H9 (cell line): Measurements from ENCODE around the gene SAMD8. TPM values are rescaled to one million over a fixed set of nuclear protein-coding genes. Genes with fewer than 3 reads are reported as not detected.

ENCODE experiments used
- DNase-seq: peaks from one replicate; pipeline ENCODE4 v3.0.0-alpha.2; 2017
- H2AFZ ChIP-seq: one replicate; pipeline ENCODE4 v1.6.1; 2013; ENCODE audit warnings: mild to moderate bottlenecking, low read length, control low read depth, moderate library complexity
- H2AK5ac ChIP-seq: 2 replicates; pipeline ENCODE4 v1.6.1; 2013; ENCODE audit warnings: low read length, control low read depth, mixed read lengths; ENCODE audit not compliant: insufficient read length
- H2BK120ac ChIP-seq: one replicate; pipeline ENCODE4 v1.6.1; 2013; ENCODE audit warnings: low read depth, mild to moderate bottlenecking, low read length, control low read depth, inconsistent platforms; ENCODE audit not compliant: poor library complexity, severe bottlenecking
- H2BK12ac ChIP-seq: 2 replicates; pipeline ENCODE4 v1.6.1; 2013; ENCODE audit warnings: low read length, control low read depth, mixed read lengths, low read depth; ENCODE audit not compliant: insufficient read length
- H2BK15ac ChIP-seq: 2 replicates; pipeline ENCODE4 v1.6.1; 2013; ENCODE audit warnings: low read depth, low read length, control low read depth
- H2BK20ac ChIP-seq: one replicate; pipeline ENCODE4 v1.6.1; 2013; ENCODE audit warnings: low read depth, mild to moderate bottlenecking, low read length, control low read depth, inconsistent platforms; ENCODE audit not compliant: poor library complexity, severe bottlenecking
- H2BK5ac ChIP-seq: 2 replicates; pipeline ENCODE4 v1.6.1; 2013; ENCODE audit warnings: low read length, control low read depth, mixed read lengths; ENCODE audit not compliant: insufficient read length
- H3K14ac ChIP-seq: 2 replicates; pipeline ENCODE4 v1.6.1; 2013; ENCODE audit warnings: low read length, control low read depth; ENCODE audit not compliant: insufficient read depth
- H3K18ac ChIP-seq: 2 replicates; pipeline ENCODE4 v1.6.1; 2013; ENCODE audit warnings: low read depth, mild to moderate bottlenecking, mixed read lengths, low read length, control low read depth; ENCODE audit not compliant: insufficient read length
- H3K23ac ChIP-seq: 2 replicates; pipeline ENCODE4 v1.6.1; 2013; ENCODE audit warnings: low read length, control low read depth, mixed read lengths, low read depth; ENCODE audit not compliant: insufficient read length
- H3K23me2 ChIP-seq: 2 replicates; pipeline ENCODE4 v1.6.1; 2013; ENCODE audit warnings: low read depth, mild to moderate bottlenecking, mixed read lengths, low read length, control low read depth; ENCODE audit not compliant: insufficient read length, poor library complexity, severe bottlenecking
- H3K27ac ChIP-seq: 2 replicates; pipeline ENCODE4 v1.5.1; 2013; ENCODE audit warnings: low read length, control low read depth, mixed read lengths, low read depth; ENCODE audit not compliant: insufficient read length
- H3K27me3 ChIP-seq: 2 replicates; pipeline ENCODE4 v1.6.1; 2013; ENCODE audit warnings: low read length, control low read depth, inconsistent platforms; ENCODE audit not compliant: insufficient read depth
- H3K4ac ChIP-seq: 2 replicates; pipeline ENCODE4 v1.6.1; 2013; ENCODE audit warnings: low read depth, mild to moderate bottlenecking, control low read depth, inconsistent platforms, low read length, moderate library complexity
- H3K4me1 ChIP-seq: 2 replicates; pipeline ENCODE4 v1.6.1; 2013; ENCODE audit warnings: low read length, control low read depth, inconsistent platforms; ENCODE audit not compliant: insufficient read depth
- H3K4me2 ChIP-seq: 2 replicates; pipeline ENCODE4 v1.6.1; 2013; ENCODE audit warnings: low read length, control low read depth, mixed read lengths; ENCODE audit not compliant: insufficient read length, insufficient read depth
- H3K56ac ChIP-seq: 2 replicates; pipeline ENCODE4 v1.6.1; 2013; ENCODE audit warnings: low read depth, mild to moderate bottlenecking, mixed read lengths, low read length, control low read depth; ENCODE audit not compliant: insufficient read length
- H3K79me1 ChIP-seq: 2 replicates; pipeline ENCODE4 v1.6.1; 2013; ENCODE audit warnings: low read depth, mild to moderate bottlenecking, moderate library complexity, low read length, control low read depth, inconsistent platforms; ENCODE audit not compliant: insufficient read depth, poor library complexity, severe bottlenecking
- H3K79me2 ChIP-seq: 2 replicates; pipeline ENCODE4 v1.6.1; 2013; ENCODE audit warnings: low read length, control low read depth, inconsistent platforms; ENCODE audit not compliant: insufficient read depth
- H3K9ac ChIP-seq: 2 replicates; pipeline ENCODE4 v1.6.1; 2013; ENCODE audit warnings: low read length, control low read depth, mixed read lengths; ENCODE audit not compliant: insufficient read length; ENCODE audit errors: extremely low read depth
- H3K9me3 ChIP-seq: one replicate; pipeline ENCODE4 v1.6.1; 2013; ENCODE audit warnings: low read depth, low read length, inconsistent platforms; ENCODE audit not compliant: control insufficient read depth
- H3T11ph ChIP-seq: one replicate; pipeline ENCODE4 v1.6.1; 2013; ENCODE audit warnings: mild to moderate bottlenecking, low read length, control low read depth, inconsistent platforms
- H4K20me1 ChIP-seq: one replicate; pipeline ENCODE4 v1.6.1; 2013; ENCODE audit not compliant: control insufficient read depth, insufficient read length, insufficient read depth
- H4K5ac ChIP-seq: 2 replicates; pipeline ENCODE4 v1.6.1; 2013; ENCODE audit warnings: low read depth, mild to moderate bottlenecking, mixed read lengths, low read length, control low read depth; ENCODE audit not compliant: insufficient read length
- H4K8ac ChIP-seq: replicated peaks from 2 replicates; pipeline ENCODE4 v1.6.1; 2013; ENCODE audit warnings: low read length, control low read depth, mixed read lengths, low read depth; ENCODE audit not compliant: insufficient read length
- H4K91ac ChIP-seq: 2 replicates; pipeline ENCODE4 v1.6.1; 2013; ENCODE audit warnings: low read depth, mild to moderate bottlenecking, moderate library complexity, mixed read lengths, low read length, control low read depth; ENCODE audit not compliant: insufficient read length
- H3K27ac Mint-ChIP-seq, 3 experiments: 2 replicates in 2 of 3; 3 replicates in 1 of 3; pipeline ENCODE4 v1.8.0; 2020 to 2021; ENCODE audit warnings: mixed read lengths in 3 of 3, mild to moderate bottlenecking in 1 of 3, moderate library complexity in 1 of 3
- H3K27me3 Mint-ChIP-seq: 2 replicates; pipeline ENCODE4 v1.8.0; 2021; ENCODE audit warnings: low read depth, mild to moderate bottlenecking, moderate library complexity, mixed read lengths
- H3K36me3 Mint-ChIP-seq, 3 experiments: 2 replicates in 2 of 3; 3 replicates in 1 of 3; pipeline ENCODE4 v1.8.0; 2020 to 2021; ENCODE audit warnings: low read depth in 3 of 3, mixed read lengths in 3 of 3; ENCODE audit not compliant: insufficient read depth in 1 of 3
- H3K4me1 Mint-ChIP-seq, 2 experiments: 2 replicates each; pipeline ENCODE4 v1.8.0; 2020; ENCODE audit warnings: mixed read lengths in 2 of 2
- H3K4me3 Mint-ChIP-seq, 2 experiments: 2 replicates in 1 of 2; 3 replicates in 1 of 2; pipeline ENCODE4 v1.8.0; 2020 to 2021; ENCODE audit warnings: mild to moderate bottlenecking in 2 of 2, mixed read lengths in 2 of 2, moderate library complexity in 1 of 2
- H3K9me3 Mint-ChIP-seq, 2 experiments: 2 replicates in 1 of 2; 3 replicates in 1 of 2; pipeline ENCODE4 v1.8.0; 2020; ENCODE audit warnings: mild to moderate bottlenecking in 2 of 2, mixed read lengths in 2 of 2, moderate library complexity in 1 of 2
- WGBS: extraction: QIAGEN DNeasy Blood & Tissue Kit; methylation state at CpG from one replicate; pipeline ENCODE4 v1.1.7; 2013; ENCODE audit warnings: missing lambda C conversion rate, low lambda C conversion rate, mixed read lengths; ENCODE audit not compliant: insufficient read length; ENCODE audit errors: extremely low coverage; 5-methylcytosine and 5-hydroxymethylcytosine counted together
- total RNA-seq: library from RNA; stranded (reverse); gene quantifications from 2 replicates; pipeline ENCODE4 v1.2.1, GENCODE V29; 2021
- TF ChIP-seq, protein P1 (sequence below): fragments of 200-600 bp; sonication (generic); conservative IDR thresholded peaks from 3 replicates; pipeline ENCODE4 v1.8.0; 2021; ENCODE audit warnings: antibody characterized with exemption, mild to moderate bottlenecking

Gene SAMD8
- total RNA-seq, 1 experiment from 2014 or later: 18.8 TPM

GRCh38 chr10:75104842-75105241, 6.6 kb upstream of the SAMD8 start:
- no peak overlapping the region for H4K8ac ChIP-seq
- Mint-ChIP-seq H3K4me3 (no peak overlapping the region), H3K27ac (peak overlapping the region in 2 of 3 experiments; percentile 44 to 79; a peak in 3 of 7 replicates), H3K27me3 (no peaks in the 10 kb centered on the region; the same call in 1 of the 2 replicates), H3K9me3 (no peaks in the 10 kb centered on the region), H3K36me3 (no peaks in the 10 kb centered on the region), H3K4me1 (peaks cover 38 to 53% of the 10 kb centered on the region in 2 experiments)
- H3K14ac ChIP-seq: peak overlapping the region; percentile 33; the same call in 1 of the 2 replicates
- H2BK12ac ChIP-seq: no peak overlapping the region
- no peak overlapping the region for H3K56ac ChIP-seq
- TF ChIP-seq, protein P1, sequence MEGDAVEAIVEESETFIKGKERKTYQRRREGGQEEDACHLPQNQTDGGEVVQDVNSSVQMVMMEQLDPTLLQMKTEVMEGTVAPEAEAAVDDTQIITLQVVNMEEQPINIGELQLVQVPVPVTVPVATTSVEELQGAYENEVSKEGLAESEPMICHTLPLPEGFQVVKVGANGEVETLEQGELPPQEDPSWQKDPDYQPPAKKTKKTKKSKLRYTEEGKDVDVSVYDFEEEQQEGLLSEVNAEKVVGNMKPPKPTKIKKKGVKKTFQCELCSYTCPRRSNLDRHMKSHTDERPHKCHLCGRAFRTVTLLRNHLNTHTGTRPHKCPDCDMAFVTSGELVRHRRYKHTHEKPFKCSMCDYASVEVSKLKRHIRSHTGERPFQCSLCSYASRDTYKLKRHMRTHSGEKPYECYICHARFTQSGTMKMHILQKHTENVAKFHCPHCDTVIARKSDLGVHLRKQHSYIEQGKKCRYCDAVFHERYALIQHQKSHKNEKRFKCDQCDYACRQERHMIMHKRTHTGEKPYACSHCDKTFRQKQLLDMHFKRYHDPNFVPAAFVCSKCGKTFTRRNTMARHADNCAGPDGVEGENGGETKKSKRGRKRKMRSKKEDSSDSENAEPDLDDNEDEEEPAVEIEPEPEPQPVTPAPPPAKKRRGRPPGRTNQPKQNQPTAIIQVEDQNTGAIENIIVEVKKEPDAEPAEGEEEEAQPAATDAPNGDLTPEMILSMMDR: no peak
- no peak overlapping the region for H3K4ac ChIP-seq
- H3K79me2 ChIP-seq: no peaks in the 10 kb centered on the region
- H4K20me1 ChIP-seq: no peaks in the 10 kb centered on the region
- no peaks in the 10 kb centered on the region for H3K27me3 ChIP-seq
- no peak overlapping the region for H2AK5ac ChIP-seq
- no peak overlapping the region for H3K4me2 ChIP-seq
- no peak overlapping the region for H2AFZ ChIP-seq
- WGBS: no CpG with 5 or more reads among the region's 3 CpGs
- H4K5ac ChIP-seq: no peak overlapping the region
- H3K23ac ChIP-seq: no peak overlapping the region
- no peak overlapping the region for H3T11ph ChIP-seq
- H4K91ac ChIP-seq: no peak overlapping the region
- no peak overlapping the region for H2BK5ac ChIP-seq
- no peak overlapping the region for H2BK20ac ChIP-seq
- no peak overlapping the region for H2BK15ac ChIP-seq
- H3K27ac ChIP-seq: no peak overlapping the region
- no peak overlapping the region for H3K9ac ChIP-seq
- no peaks in the 10 kb centered on the region for H3K9me3 ChIP-seq
- H3K18ac ChIP-seq: peak overlapping the region; percentile 22
- no peak for DNase-seq
- H3K23me2 ChIP-seq: no peaks in the 10 kb centered on the region
- H2BK120ac ChIP-seq: no peak overlapping the region
- H3K79me1 ChIP-seq: no peaks in the 10 kb centered on the region
- peaks cover 4% of the 10 kb centered on the region; the same call in 1 of the 2 replicates for H3K4me1 ChIP-seq
